H1 (cell line): ENCODE data around the gene OR2T27. TPM values are rescaled to one million over a fixed set of nuclear protein-coding genes. Genes with fewer than 3 reads are reported as not detected.

Experiments
- NANOG ChIP-seq: IDR thresholded peaks from 2 replicates; pipeline ENCODE4 v1.6.1; 2011; ENCODE audit warnings: low read length, low read depth, mild to moderate bottlenecking, inconsistent platforms; ENCODE audit not compliant: insufficient read depth, poor library complexity, severe bottlenecking
- POLR2AphosphoS5 ChIP-seq: IDR thresholded peaks from 2 replicates; pipeline ENCODE4 v1.6.1; 2011; ENCODE audit warnings: low read depth, low read length
- RBBP5 ChIP-seq: IDR thresholded peaks from 2 replicates; pipeline ENCODE4 v1.7.1; 2012; ENCODE audit warnings: low read depth, mild to moderate bottlenecking, inconsistent platforms, low read length, moderate library complexity, borderline replicate concordance
- RXRA ChIP-seq: IDR thresholded peaks from 2 replicates; pipeline ENCODE4 v1.6.1; 2011; ENCODE audit warnings: low read depth, mild to moderate bottlenecking, low read length, moderate library complexity; ENCODE audit not compliant: insufficient read depth
- TAF1 ChIP-seq: IDR thresholded peaks from 2 replicates; pipeline ENCODE4 v1.6.1; 2011; ENCODE audit warnings: mild to moderate bottlenecking, low read depth, low read length
- USF2 ChIP-seq: IDR thresholded peaks from 2 replicates; pipeline ENCODE4 v1.6.1; 2011; ENCODE audit warnings: low read length, improper control_type of control experiment
- polyA plus RNA-seq, 7 experiments: library from polyadenylated mRNA; depleted of rRNA in 3 of 7; stranded (reverse) in 5 of 7; unstranded in 2 of 7; fragments of >200 nt in 5 of 7; fragments of 200-250 nt in 2 of 7; gene quantifications; 1 replicate in 5 of 7; 2 replicates in 1 of 7; 4 replicates in 1 of 7; pipeline versions ENCODE4 v1.2.1 to v1.2.3, GENCODE V29; 2011 to 2013; ENCODE audit warnings: missing spikeins in 2 of 7, mixed read lengths in 2 of 7
- total RNA-seq: library from RNA; stranded (reverse); fragmentation: NEBNext Ultra II Directional; extraction: Animal tissue kit (Norgen Biotek cat#: 25700); gene quantifications from 2 replicates; pipeline ENCODE4 v1.2.1, GENCODE V29; 2021

OR2T27 gene
- total and polyA plus RNA-seq, 2 of the 8 experiments (the other 6 are each of a cell fraction or from before 2014, with no cell fraction given): not detected

- TF ChIP-seq USF2 (no peak), RBBP5 (no peak), POLR2AphosphoS5 (no peak), NANOG (no peak), RXRA (no peak), TAF1 (no peak)
Measured at GRCh38 chr1:248695451-248696132, 40.3 kb upstream of the OR2T27 start (continued).
